Parathyroid adenoma (tissue), 2 donors: ENCODE results near the gene HCN4.

Experiments
- H2AFZ ChIP-seq: fragments of 300-600 bp; sonication (generic); one replicate; pipeline ENCODE4 v1.7.0; 2017; ENCODE audit warnings: antibody characterized with exemption, mild to moderate bottlenecking
- H3K27ac ChIP-seq: fragments of 300-600 bp; sonication (generic); one replicate; pipeline ENCODE4 v1.7.0; 2017
- H3K27me3 ChIP-seq: fragments of 300-600 bp; sonication (generic); one replicate; pipeline ENCODE4 v1.7.0; 2017; ENCODE audit warnings: low read length; ENCODE audit not compliant: control insufficient read depth, insufficient read depth
- H3K36me3 ChIP-seq: fragments of 300-600 bp; sonication (generic); one replicate; pipeline ENCODE4 v1.7.0; 2017; ENCODE audit warnings: low read length; ENCODE audit not compliant: control insufficient read depth, insufficient read depth
- H3K4me1 ChIP-seq: fragments of 300-600 bp; sonication (generic); one replicate; pipeline ENCODE4 v1.7.0; 2017; ENCODE audit warnings: control low read depth
- H3K4me2 ChIP-seq: fragments of 300-600 bp; sonication (generic); one replicate; pipeline ENCODE4 v1.7.0; 2017; ENCODE audit warnings: low read length
- H3K4me3 ChIP-seq: fragments of 300-600 bp; sonication (generic); one replicate; pipeline ENCODE4 v1.7.0; 2017; ENCODE audit warnings: low read depth, low read length
- H3K79me2 ChIP-seq: fragments of 300-600 bp; sonication (generic); one replicate; pipeline ENCODE4 v1.7.0; 2017; ENCODE audit warnings: control low read depth
- H3K9ac ChIP-seq: fragments of 300-600 bp; sonication (generic); one replicate; pipeline ENCODE4 v1.7.0; 2017; ENCODE audit warnings: mild to moderate bottlenecking
- H3K9me3 ChIP-seq: fragments of 300-600 bp; sonication (generic); one replicate; pipeline ENCODE4 v1.7.0; 2017; ENCODE audit warnings: low read length; ENCODE audit not compliant: control insufficient read depth
- CTCF ChIP-seq: fragments of 300-600 bp; sonication (generic); IDR thresholded peaks from one replicate; pipeline ENCODE4 v1.7.0; 2017; ENCODE audit warnings: antibody characterized with exemption, mild to moderate bottlenecking
- donor health status: primary hyperparathyroidism.

The HCN4 gene

GRCh38 chr15:73362900-73363299, 5.9 kb downstream of the HCN4 start:
- H3K4me2 ChIP-seq, result no peak overlapping the region
- no peak overlapping the region for H2AFZ ChIP-seq
- no peak overlapping the region for H3K27ac ChIP-seq
- H3K4me3 ChIP-seq, result no peak overlapping the region
- no peaks in the 10 kb centered on the region for H3K9me3 ChIP-seq
- H3K9ac ChIP-seq, result no peak overlapping the region
- H3K4me1 ChIP-seq, result no peaks in the 10 kb centered on the region
- no peaks in the 10 kb centered on the region for H3K36me3 ChIP-seq
- no peak for TF ChIP-seq CTCF
- H3K27me3 ChIP-seq, result no peaks in the 10 kb centered on the region
- no peaks in the 10 kb centered on the region for H3K79me2 ChIP-seq

DNA sequence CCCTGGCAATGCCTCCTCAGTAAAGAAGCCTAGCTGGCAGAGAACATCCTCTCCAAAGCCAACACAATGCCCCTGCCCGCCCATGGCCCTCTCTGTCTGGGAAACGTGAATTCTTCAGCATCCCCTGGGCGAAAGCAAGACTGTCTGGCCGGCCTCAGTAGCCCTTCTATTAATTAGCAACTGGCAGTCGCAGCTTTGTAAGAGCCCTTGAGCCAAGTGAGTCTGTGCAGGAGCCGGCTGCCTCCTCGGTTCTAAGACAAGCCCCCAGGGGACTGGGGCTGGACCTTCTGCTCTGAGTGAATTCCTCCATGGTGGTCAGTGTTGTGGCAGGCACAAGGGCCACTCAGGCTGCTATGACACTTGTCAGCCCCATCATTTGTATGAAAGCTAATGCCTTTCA, 7.4 kb downstream of the HCN4 start:
- Histone ChIP-seq H3K4me1 (no peaks in the 10 kb centered on the region), H3K27me3 (no peaks in the 10 kb centered on the region), H3K4me3 (no peak overlapping the region), H2AFZ (no peak overlapping the region), H3K4me2 (no peak overlapping the region), H3K9me3 (no peaks in the 10 kb centered on the region), H3K9ac (no peak overlapping the region), H3K79me2 (no peaks in the 10 kb centered on the region), H3K36me3 (no peaks in the 10 kb centered on the region), H3K27ac (no peak overlapping the region)
- no peak for TF ChIP-seq CTCF

GRCh38 chr15:73359651-73360050, 9.1 kb downstream of the HCN4 start:
- H3K27me3 ChIP-seq, result no peaks in the 10 kb centered on the region
- no peaks in the 10 kb centered on the region for H3K79me2 ChIP-seq
- no peak overlapping the region for H3K4me2 ChIP-seq
- no peak overlapping the region for H3K9ac ChIP-seq
- no peak overlapping the region for H3K27ac ChIP-seq
- no peak overlapping the region for H2AFZ ChIP-seq
- no peak for TF ChIP-seq CTCF
- no peaks in the 10 kb centered on the region for H3K9me3 ChIP-seq
- no peaks in the 10 kb centered on the region for H3K4me1 ChIP-seq
- no peaks in the 10 kb centered on the region for H3K36me3 ChIP-seq
- no peak overlapping the region for H3K4me3 ChIP-seq

GRCh38 chr15:73357999-73358665, 10.6 kb downstream of the HCN4 start:
- no peaks in the 10 kb centered on the region for H3K27me3 ChIP-seq
- H2AFZ ChIP-seq, result no peak overlapping the region
- no peak overlapping the region for H3K4me2 ChIP-seq
- no peaks in the 10 kb centered on the region for H3K79me2 ChIP-seq
- no peak for TF ChIP-seq CTCF
- no peaks in the 10 kb centered on the region for H3K36me3 ChIP-seq
- no peak overlapping the region for H3K4me3 ChIP-seq
- no peak overlapping the region for H3K27ac ChIP-seq
- H3K9me3 ChIP-seq, result no peaks in the 10 kb centered on the region
- H3K9ac ChIP-seq, result no peak overlapping the region
- H3K4me1 ChIP-seq, result no peaks in the 10 kb centered on the region

DNA sequence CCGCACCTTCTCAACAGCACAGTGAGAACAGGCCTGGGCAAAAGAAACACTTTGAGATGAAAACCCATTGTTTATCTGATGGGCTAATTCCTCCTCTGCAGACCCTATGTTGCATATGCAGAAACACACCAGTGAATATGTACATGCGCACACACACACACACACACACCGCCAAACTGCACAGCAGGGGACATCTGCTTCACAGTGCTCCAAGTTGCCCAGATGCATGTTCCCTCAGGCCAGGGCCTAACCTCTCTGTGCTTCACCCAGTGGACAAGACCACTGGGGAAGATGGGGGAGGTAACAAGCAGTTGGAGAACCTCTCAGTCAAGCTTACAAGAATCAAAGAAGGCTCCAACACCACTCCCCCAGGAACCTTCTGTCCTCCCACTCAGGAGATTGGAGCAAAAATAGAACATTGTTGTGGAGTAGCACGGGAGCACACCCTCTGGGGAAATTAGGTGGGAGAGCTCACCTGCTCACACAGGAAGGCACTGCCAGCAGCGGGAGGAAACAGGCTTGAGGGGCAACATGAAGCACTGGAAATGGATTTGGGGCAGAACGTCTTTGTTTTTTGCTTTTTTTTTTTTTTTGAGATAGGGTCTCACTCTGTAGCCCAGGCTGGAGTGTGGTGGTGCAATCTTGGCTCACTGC, 13.0 kb downstream of the HCN4 start:
- Histone ChIP-seq H3K4me3 (no peak overlapping the region), H2AFZ (no peak overlapping the region), H3K27me3 (no peaks in the 10 kb centered on the region), H3K9ac (no peak overlapping the region), H3K4me2 (no peak overlapping the region), H3K27ac (no peak overlapping the region), H3K4me1 (no peaks in the 10 kb centered on the region), H3K9me3 (no peaks in the 10 kb centered on the region), H3K79me2 (no peaks in the 10 kb centered on the region), H3K36me3 (no peaks in the 10 kb centered on the region)
- no peak for TF ChIP-seq CTCF
